B cell (primary cell): ENCODE measurements around the gene VAV2. TPM values are rescaled to one million over a fixed set of nuclear protein-coding genes. Genes with fewer than 3 reads are reported as not detected.
"Not testable (repeated sequence)": the region's sequence is repeated elsewhere in the genome, so short reads cannot be mapped to it uniquely, and the experiment has no call there.

Experiments used
- ATAC-seq: fragments of 200-7000 bp; cut with Tn5 transposase; one replicate; pipeline ENCODE4 v1.10.0; 2021; ENCODE audit warnings: low read depth, mild to moderate bottlenecking, moderate number of reproducible peaks, moderate library complexity
- CTCF ChIA-PET: fragments of 350-600 bp; sonication (Branson Sonifier 250); formaldehyde crosslinking; loops from one replicate; lab custom pipeline; 2021; ENCODE audit warnings: antibody characterized with exemption, inconsistent platforms; lab: Charles Lee
- POLR2A ChIA-PET: fragments of 350-600 bp; sonication (Branson Sonifier 250); formaldehyde crosslinking; loops from one replicate; lab custom pipeline; 2021; ENCODE audit warnings: antibody characterized with exemption; lab: Charles Lee
- DNase-seq: peaks from one replicate; pipeline ENCODE4 v3.0.0; 2013
- H2AFZ ChIP-seq: 2 replicates; pipeline ENCODE4 v1.6.1; 2012; ENCODE audit warnings: mild to moderate bottlenecking, low read depth, low read length; ENCODE audit not compliant: insufficient read depth, poor library complexity, severe bottlenecking
- H3K27ac ChIP-seq, 2 donors: 1 replicate in 1 of 2; 2 replicates in 1 of 2; pipeline ENCODE4 v1.5.1; 2012 to 2013; ENCODE audit warnings: low read length in 2 of 2, mild to moderate bottlenecking in 2 of 2, moderate library complexity in 1 of 2
- H3K27me3 ChIP-seq, 4 experiments: fragments of 200-600 bp in 1 of 4; sonication (generic) in 1 of 4; replicated peaks in 1 of 4; 1 replicate in 2 of 4; 2 replicates in 2 of 4; pipeline versions ENCODE4 v1.6.1 to v1.7.0; 2013 to 2016; ENCODE audit warnings: low read length in 3 of 4, mild to moderate bottlenecking in 2 of 4, mixed read lengths in 1 of 4, moderate library complexity in 1 of 4; ENCODE audit not compliant: insufficient read depth in 4 of 4, control insufficient read depth in 3 of 4; ENCODE audit errors: control extremely low read depth in 1 of 4
- H3K36me3 ChIP-seq, 2 experiments: replicated peaks in 1 of 2; 1 replicate in 1 of 2; 2 replicates in 1 of 2; pipeline versions ENCODE4 v1.6.1 to v1.7.1; 2013; ENCODE audit warnings: low read length in 1 of 2; ENCODE audit not compliant: insufficient read depth in 2 of 2, control insufficient read depth in 1 of 2; ENCODE audit errors: control extremely low read depth in 1 of 2, extremely low read depth in 1 of 2
- H3K4me1 ChIP-seq, 2 donors: fragments of 200-600 bp in 1 of 2; sonication (generic) in 1 of 2; 1 replicate in 1 of 2; 2 replicates in 1 of 2; pipeline versions ENCODE4 v1.5.1 to v1.6.1; 2013 to 2017; ENCODE audit warnings: low read length in 2 of 2; ENCODE audit not compliant: control insufficient read depth in 2 of 2, insufficient read depth in 2 of 2
- H3K4me2 ChIP-seq: replicated peaks from 2 replicates; pipeline ENCODE3; 2012; ENCODE audit warnings: mild to moderate bottlenecking, low read depth, low read length; ENCODE audit not compliant: poor library complexity, severe bottlenecking
- H3K4me3 ChIP-seq, 5 experiments: fragments of 200-600 bp in 1 of 5; sonication (generic) in 1 of 5; 1 replicate in 3 of 5; 2 replicates in 2 of 5; pipeline versions ENCODE4 v1.5.1 to v1.7.0; 2011 to 2016; ENCODE audit warnings: low read length in 4 of 5, mild to moderate bottlenecking in 4 of 5, low read depth in 2 of 5, control low read depth in 1 of 5, moderate library complexity in 1 of 5; ENCODE audit not compliant: insufficient read depth in 1 of 5; ENCODE audit errors: control extremely low read depth in 1 of 5, extremely low read depth in 1 of 5
- H3K79me2 ChIP-seq: fragments of 200-600 bp; sonication (generic); one replicate; pipeline ENCODE4 v1.6.0; 2016; ENCODE audit warnings: low read length; ENCODE audit not compliant: control insufficient read depth, insufficient read depth
- H3K9ac ChIP-seq: fragments of 200-600 bp; sonication (generic); 2 replicates; pipeline ENCODE4 v1.6.1; 2017; ENCODE audit warnings: mild to moderate bottlenecking, low read length, moderate library complexity
- H3K9me3 ChIP-seq, 3 donors: one replicate each; pipeline versions ENCODE4 v1.6.1 to v1.7.1; 2013; ENCODE audit warnings: low read length in 2 of 3; ENCODE audit not compliant: control insufficient read depth in 2 of 3, insufficient read depth in 1 of 3; ENCODE audit errors: control extremely low read depth in 1 of 3
- H4K20me1 ChIP-seq: 2 replicates; pipeline ENCODE4 v1.6.0; 2012; ENCODE audit warnings: mild to moderate bottlenecking, low read length; ENCODE audit not compliant: insufficient read depth, control insufficient read depth, poor library complexity, severe bottlenecking
- H3K27ac Mint-ChIP-seq: one replicate; pipeline ENCODE4 v1.8.0; 2021; ENCODE audit warnings: mixed read lengths
- H3K27me3 Mint-ChIP-seq: one replicate; pipeline ENCODE4 v1.8.0; 2021; ENCODE audit warnings: mixed read lengths
- H3K4me1 Mint-ChIP-seq: one replicate; pipeline ENCODE4 v1.8.0; 2021; ENCODE audit warnings: mixed read lengths
- H3K4me3 Mint-ChIP-seq: one replicate; pipeline ENCODE4 v1.8.0; 2021; ENCODE audit warnings: mixed read lengths
- H3K9me3 Mint-ChIP-seq: one replicate; pipeline ENCODE4 v1.8.0; 2022; ENCODE audit warnings: mixed read lengths; ENCODE audit not compliant: insufficient read depth
- EZH2 ChIP-seq: IDR thresholded peaks from 2 replicates; pipeline ENCODE4 v1.6.1; 2012; ENCODE audit warnings: borderline replicate concordance, low read depth, mild to moderate bottlenecking, moderate library complexity, low read length; ENCODE audit not compliant: insufficient read depth, poor library complexity, severe bottlenecking
- WGBS: methylation state at CpG from one replicate; pipeline ENCODE4 v1.1.5; 2013; ENCODE audit warnings: missing lambda C conversion rate; ENCODE audit not compliant: insufficient coverage; 5-methylcytosine and 5-hydroxymethylcytosine counted together
- intact Hi-C: fragments of 100-400 bp; cut with micrococcal nuclease; formaldehyde crosslinking; loops from one replicate; pipeline ENCODE4 v1.10.0; 2022
- polyA plus RNA-seq: library from polyadenylated mRNA; depleted of rRNA; stranded (reverse); fragments of >200 nt; gene quantifications from 2 replicates; pipeline ENCODE4 v1.2.3, GENCODE V29; 2012
- total RNA-seq, 2 donors: library from RNA; stranded (reverse); fragments of 120-200 nt in 1 of 2; gene quantifications; 1 replicate in 1 of 2; 2 replicates in 1 of 2; pipeline versions ENCODE4 v1.2.3 to v1.2.4, GENCODE V29; 2013 to 2022
- TF ChIP-seq, protein P1 (sequence below): fragments of 200-600 bp; IDR thresholded peaks from one replicate; pipeline ENCODE4 v1.8.0; 2022; ENCODE audit warnings: antibody characterized with exemption, mild to moderate bottlenecking

The VAV2 gene
- total and polyA plus RNA-seq, 2 donors (not counting 1 experiment from before 2014, with no cell fraction given) = 34.4 to 128 TPM

DNA sequence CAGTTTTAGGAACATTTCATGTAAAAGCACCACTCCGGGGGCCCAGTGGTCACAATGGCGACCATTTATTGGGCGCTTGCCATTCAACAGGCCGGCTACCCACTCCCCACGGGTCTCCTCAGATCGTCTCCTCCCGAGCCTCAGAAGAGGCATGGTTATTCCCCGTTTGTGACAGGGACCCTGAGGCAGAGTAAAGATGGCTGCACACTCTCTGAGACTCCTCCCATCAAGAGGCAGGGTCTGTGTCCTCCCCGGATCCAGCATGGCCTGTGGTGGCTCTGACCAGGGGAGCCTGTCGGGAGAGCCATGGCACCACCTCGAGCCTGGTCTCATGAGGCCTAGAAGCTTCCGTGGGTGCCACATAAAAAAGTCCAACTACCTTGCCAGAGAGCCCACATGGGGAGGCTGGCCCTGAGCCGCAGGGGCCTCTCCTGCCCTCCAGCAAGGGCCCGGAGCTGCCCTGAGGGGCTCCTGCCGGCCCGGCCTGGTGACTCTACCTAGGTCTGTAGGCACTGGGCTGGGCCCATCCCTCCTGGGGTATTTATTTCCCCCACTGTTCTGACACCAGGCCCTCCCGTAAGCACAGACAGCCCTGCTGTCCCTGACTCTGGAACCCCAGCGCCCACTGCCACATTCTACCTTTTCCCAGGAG lies 90.8 kb downstream of the VAV2 start:
- no peaks in the 10 kb centered on the region for H3K9me3 ChIP-seq
- no peak overlapping the region for H3K9ac ChIP-seq
- H3K27ac ChIP-seq = peak overlapping the region in 1 of 2 donors; percentile 26
- H2AFZ ChIP-seq = no peak overlapping the region
- H3K4me3 Mint-ChIP-seq = peak overlapping the region; percentile 53
- no peaks in the 10 kb centered on the region for H3K27me3 ChIP-seq
- TF ChIP-seq EZH2 = no peak
- TF ChIP-seq, protein P1, sequence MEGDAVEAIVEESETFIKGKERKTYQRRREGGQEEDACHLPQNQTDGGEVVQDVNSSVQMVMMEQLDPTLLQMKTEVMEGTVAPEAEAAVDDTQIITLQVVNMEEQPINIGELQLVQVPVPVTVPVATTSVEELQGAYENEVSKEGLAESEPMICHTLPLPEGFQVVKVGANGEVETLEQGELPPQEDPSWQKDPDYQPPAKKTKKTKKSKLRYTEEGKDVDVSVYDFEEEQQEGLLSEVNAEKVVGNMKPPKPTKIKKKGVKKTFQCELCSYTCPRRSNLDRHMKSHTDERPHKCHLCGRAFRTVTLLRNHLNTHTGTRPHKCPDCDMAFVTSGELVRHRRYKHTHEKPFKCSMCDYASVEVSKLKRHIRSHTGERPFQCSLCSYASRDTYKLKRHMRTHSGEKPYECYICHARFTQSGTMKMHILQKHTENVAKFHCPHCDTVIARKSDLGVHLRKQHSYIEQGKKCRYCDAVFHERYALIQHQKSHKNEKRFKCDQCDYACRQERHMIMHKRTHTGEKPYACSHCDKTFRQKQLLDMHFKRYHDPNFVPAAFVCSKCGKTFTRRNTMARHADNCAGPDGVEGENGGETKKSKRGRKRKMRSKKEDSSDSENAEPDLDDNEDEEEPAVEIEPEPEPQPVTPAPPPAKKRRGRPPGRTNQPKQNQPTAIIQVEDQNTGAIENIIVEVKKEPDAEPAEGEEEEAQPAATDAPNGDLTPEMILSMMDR = no peak
- H3K4me2 ChIP-seq = peak overlapping the region; percentile 16
- peaks cover 94% of the 10 kb centered on the region for H3K79me2 ChIP-seq
- peaks cover 94% of the 10 kb centered on the region for H4K20me1 ChIP-seq
- H3K4me1 Mint-ChIP-seq = peaks cover 54% of the 10 kb centered on the region
- POLR2A ChIA-PET = no interaction called here
- peaks cover 32% of the 10 kb centered on the region in 2 donors for H3K4me1 ChIP-seq
- DNase-seq (no peak), ATAC-seq (no peak)
- CTCF ChIA-PET = interaction anchor here (1.3 to 1.6 kb wide), 2 partner anchors 79 to 92 kb away, joined by 3 read pairs; no protein-coding TSS in a partner anchor
- WGBS = 84% methylated on average over 17 of the region's 18 CpGs
- H3K27me3 Mint-ChIP-seq = no peaks in the 10 kb centered on the region
- intact Hi-C loops = loop anchor here (10.0 kb wide), 1 partner anchor 53 kb away; no protein-coding TSS in a partner anchor
- H3K27ac Mint-ChIP-seq = peak overlapping the region; percentile 61
- no peak overlapping the region for H3K4me3 ChIP-seq
- no peaks in the 10 kb centered on the region for H3K9me3 Mint-ChIP-seq
- peaks cover 0 to 4% of the 10 kb centered on the region in 2 experiments for H3K36me3 ChIP-seq

GRCh38 chr9:133897675-133898074 lies 94.4 kb downstream of the VAV2 start:
- peaks cover 25 to 27% of the 10 kb centered on the region in 2 donors for H3K4me1 ChIP-seq
- peaks cover 35% of the 10 kb centered on the region for H3K4me1 Mint-ChIP-seq
- CTCF ChIA-PET = no interaction called here
- intact Hi-C loops = no loop called here
- peaks cover 0 to 13% of the 10 kb centered on the region in 2 experiments for H3K36me3 ChIP-seq
- no peak overlapping the region for H3K4me3 ChIP-seq
- H3K79me2 ChIP-seq = peaks cover 91% of the 10 kb centered on the region
- H3K9me3 ChIP-seq = no peaks in the 10 kb centered on the region
- no peaks in the 10 kb centered on the region for H3K27me3 ChIP-seq
- no peak overlapping the region for H3K9ac ChIP-seq
- no peak for TF ChIP-seq EZH2
- TF ChIP-seq, protein P1 = no peak
- H3K27ac ChIP-seq = no peak overlapping the region
- H2AFZ ChIP-seq = no peak overlapping the region
- ATAC-seq = no peak
- no peak overlapping the region for H3K27ac Mint-ChIP-seq
- H4K20me1 ChIP-seq = peaks cover 94% of the 10 kb centered on the region
- no peak for DNase-seq
- H3K27me3 Mint-ChIP-seq = no peaks in the 10 kb centered on the region
- no peaks in the 10 kb centered on the region for H3K9me3 Mint-ChIP-seq
- no peak overlapping the region for H3K4me3 Mint-ChIP-seq
- POLR2A ChIA-PET = no interaction called here
- 93% methylated on average over 3 of the region's 7 CpGs for WGBS
- no peak overlapping the region for H3K4me2 ChIP-seq

- Histone ChIP-seq H3K79me2 (peaks cover 90% of the 10 kb centered on the region), H3K36me3 (peaks cover 0 to 13% of the 10 kb centered on the region in 2 experiments), H3K4me1 (peaks cover 8 to 10% of the 10 kb centered on the region in 2 donors), H4K20me1 (peaks cover 91% of the 10 kb centered on the region)
- H3K9ac ChIP-seq, intact Hi-C loops, POLR2A ChIA-PET, H3K27ac Mint-ChIP-seq, ATAC-seq, H2AFZ ChIP-seq, CTCF ChIA-PET, H3K4me3 ChIP-seq, H3K9me3 ChIP-seq, H3K9me3 Mint-ChIP-seq, H3K4me3 Mint-ChIP-seq, H3K4me2 ChIP-seq, DNase-seq, H3K27me3 ChIP-seq, H3K27ac ChIP-seq, H3K27me3 Mint-ChIP-seq: not testable (repeated sequence)
- WGBS = 99% methylated on average over 9 of the region's 13 CpGs
- H3K4me1 Mint-ChIP-seq = peaks cover 21% of the 10 kb centered on the region
Measured at GRCh38 chr9:133896007-133896406, 96.1 kb downstream of the VAV2 start.
